Fibroblast of the aortic adventitia (primary cell): ENCODE results near the gene CA10. TPM values are rescaled to one million over a fixed set of nuclear protein-coding genes. Genes with fewer than 3 reads are reported as not detected.

Source experiments
- DNase-seq: peaks from one replicate; pipeline ENCODE4 v3.0.0-alpha.2; 2010; ENCODE audit warnings: low read depth
- H3K4me3 ChIP-seq: 2 replicates; pipeline ENCODE4 v1.5.1; 2011; ENCODE audit warnings: low read depth, mild to moderate bottlenecking, control low read depth, low read length, moderate library complexity
- total RNA-seq: library from RNA; depleted of rRNA; stranded (reverse); fragments of >200 nt; gene quantifications from 2 replicates; pipeline ENCODE4 v1.2.3, GENCODE V29; 2012; ENCODE audit warnings: low replicate concordance
- TF ChIP-seq, protein P1 (sequence below): IDR thresholded peaks from 2 replicates; pipeline ENCODE4 v1.5.1; 2011; ENCODE audit warnings: mild to moderate bottlenecking, low read length, control low read depth, inconsistent platforms; ENCODE audit not compliant: insufficient read depth

CA10 gene
- total RNA-seq, 1 donor = not detected

DNA sequence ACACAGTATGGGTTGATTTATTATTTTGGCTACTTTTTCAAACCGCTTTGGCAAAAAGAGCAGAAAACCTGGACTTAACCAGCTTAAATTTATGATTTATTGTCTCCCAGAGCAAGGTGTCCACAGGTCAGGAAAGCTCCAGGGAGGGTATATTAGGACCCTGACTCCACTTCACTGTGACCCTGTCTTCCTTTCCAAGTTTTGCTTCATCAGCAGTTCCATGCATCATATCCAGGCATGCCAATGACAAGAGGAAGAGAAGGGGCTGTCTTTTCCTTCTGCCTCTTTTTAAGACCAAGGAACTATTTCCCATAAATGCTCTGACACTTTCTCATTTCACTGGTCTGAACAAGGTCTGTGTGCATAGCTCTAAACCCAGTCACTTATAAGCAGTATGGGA lies 316.8 kb downstream of the CA10 start:
- TF ChIP-seq, protein P1, sequence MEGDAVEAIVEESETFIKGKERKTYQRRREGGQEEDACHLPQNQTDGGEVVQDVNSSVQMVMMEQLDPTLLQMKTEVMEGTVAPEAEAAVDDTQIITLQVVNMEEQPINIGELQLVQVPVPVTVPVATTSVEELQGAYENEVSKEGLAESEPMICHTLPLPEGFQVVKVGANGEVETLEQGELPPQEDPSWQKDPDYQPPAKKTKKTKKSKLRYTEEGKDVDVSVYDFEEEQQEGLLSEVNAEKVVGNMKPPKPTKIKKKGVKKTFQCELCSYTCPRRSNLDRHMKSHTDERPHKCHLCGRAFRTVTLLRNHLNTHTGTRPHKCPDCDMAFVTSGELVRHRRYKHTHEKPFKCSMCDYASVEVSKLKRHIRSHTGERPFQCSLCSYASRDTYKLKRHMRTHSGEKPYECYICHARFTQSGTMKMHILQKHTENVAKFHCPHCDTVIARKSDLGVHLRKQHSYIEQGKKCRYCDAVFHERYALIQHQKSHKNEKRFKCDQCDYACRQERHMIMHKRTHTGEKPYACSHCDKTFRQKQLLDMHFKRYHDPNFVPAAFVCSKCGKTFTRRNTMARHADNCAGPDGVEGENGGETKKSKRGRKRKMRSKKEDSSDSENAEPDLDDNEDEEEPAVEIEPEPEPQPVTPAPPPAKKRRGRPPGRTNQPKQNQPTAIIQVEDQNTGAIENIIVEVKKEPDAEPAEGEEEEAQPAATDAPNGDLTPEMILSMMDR = no peak
- H3K4me3 ChIP-seq = no peak overlapping the region
- no peak for DNase-seq

DNA sequence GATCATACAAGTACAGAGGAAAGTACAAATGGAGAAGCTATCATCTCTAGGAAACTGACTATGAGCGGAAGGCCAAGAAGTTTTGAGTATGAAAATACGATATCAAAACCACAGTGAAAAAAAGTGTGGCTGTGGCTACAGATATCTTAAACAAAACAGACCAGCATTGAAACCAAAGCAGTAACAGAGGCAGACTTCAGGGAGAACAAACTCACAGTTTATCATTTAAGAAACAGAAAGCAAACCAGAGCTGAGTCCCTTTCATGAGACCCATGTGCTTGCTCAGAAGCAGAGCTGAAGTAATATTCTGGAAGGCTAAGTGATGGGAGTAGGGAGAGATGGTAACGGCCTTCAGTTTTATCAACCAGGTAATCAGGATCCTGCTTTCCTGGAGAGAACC lies 317.8 kb downstream of the CA10 start:
- DNase-seq = no peak
- TF ChIP-seq, protein P1 = no peak
- H3K4me3 ChIP-seq = no peak overlapping the region

DNA sequence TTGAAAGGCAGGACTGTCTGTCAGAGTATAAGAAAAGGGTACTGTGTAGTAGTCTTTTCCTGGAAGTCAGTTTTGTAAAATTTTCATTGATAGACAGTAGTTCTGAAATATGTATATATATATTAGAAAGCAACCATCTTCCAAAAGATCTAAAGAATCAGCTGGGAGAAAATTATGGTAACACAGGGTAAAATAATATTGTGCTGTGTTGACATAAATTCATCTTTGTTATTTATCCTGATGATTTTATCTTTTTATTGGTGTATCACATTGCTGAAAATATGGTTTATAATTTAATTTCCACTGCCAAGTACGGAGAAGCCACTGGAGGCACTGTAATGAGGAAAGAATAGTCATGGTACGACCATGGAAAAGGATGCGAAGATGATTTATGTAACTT lies 324.9 kb downstream of the CA10 start:
- no peak for DNase-seq
- H3K4me3 ChIP-seq = no peak overlapping the region
- TF ChIP-seq, protein P1 = no peak

DNA sequence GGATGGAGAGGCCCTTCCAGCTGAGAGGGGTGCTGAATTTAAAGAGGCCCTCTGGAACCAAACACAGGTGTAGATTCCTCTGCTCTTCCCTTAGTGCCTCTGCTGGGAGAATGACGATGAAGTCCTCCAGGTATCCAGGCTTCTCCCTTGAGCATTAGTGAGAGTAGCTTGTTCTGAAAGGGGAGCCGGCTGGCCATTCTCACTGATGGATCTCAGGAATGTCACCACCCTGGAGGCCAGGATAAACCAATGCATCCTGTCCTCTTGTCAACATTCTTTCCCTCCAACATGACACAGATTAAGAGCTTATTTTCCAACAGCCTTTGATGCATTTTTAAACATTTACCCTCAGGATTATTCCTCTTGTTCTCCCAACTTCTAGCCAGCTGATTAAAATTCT lies 325.5 kb downstream of the CA10 start:
- no peak overlapping the region for H3K4me3 ChIP-seq
- TF ChIP-seq, protein P1 = no peak
- DNase-seq = no peak

DNA sequence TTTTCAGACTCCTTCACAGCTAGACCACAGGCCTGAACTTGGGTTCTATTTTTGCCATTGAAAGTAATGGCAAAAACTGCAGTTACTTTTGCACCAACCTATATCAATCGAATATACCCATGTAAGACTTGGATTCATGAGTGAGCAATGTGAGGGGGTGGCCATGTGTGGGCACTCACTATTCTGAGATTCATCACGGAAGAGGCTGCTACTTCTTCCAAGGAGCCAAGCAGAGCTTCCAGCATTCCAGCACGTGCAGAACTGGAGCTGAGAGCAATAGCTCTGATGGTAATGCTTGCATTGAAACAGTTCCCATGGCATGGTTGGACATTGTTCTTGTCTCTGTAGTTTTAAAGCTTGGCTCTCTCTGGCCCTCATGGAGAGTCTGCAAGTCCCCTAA lies 327.6 kb downstream of the CA10 start:
- TF ChIP-seq, protein P1 = no peak
- no peak overlapping the region for H3K4me3 ChIP-seq
- DNase-seq = no peak

DNA sequence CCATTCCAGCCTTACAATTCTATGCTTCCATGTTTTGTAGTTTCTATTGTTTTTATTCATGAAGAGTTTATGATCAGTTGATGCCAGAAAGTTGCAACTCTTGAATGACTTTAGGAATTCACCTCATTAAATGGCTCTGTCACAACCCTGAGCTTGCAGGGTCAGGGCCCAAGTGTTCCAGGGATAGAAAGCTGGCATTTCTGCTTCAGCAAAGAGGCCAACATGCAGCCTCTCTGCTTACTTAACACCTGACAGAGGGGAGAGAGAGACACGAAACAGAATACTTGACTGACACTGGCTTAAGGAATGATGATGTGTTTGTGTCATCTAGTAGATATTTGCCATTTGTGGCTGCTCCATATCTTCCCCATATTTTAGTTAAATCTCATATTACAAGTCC lies 328.1 kb downstream of the CA10 start:
- DNase-seq = no peak
- TF ChIP-seq, protein P1 = no peak
- H3K4me3 ChIP-seq = no peak overlapping the region

DNA sequence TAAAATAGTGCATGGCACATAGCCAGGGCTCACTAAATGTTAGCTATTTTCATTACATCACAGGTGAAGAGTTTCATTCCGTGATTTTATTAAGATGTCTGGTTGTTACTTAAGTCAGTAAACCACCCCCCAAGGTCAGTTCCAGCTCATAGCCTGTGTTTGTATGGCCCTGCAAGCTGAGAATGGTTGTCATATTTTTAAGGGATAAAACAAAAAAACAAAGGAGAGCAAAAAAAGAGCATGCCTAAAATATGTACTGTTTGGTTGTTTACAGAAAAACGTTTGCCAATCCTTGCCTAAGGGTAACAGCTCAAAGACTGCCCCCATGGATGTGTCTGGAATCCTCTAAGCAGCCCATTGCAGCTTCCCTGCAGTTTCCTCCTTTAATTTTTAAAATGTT lies 329.6 kb downstream of the CA10 start:
- H3K4me3 ChIP-seq = no peak overlapping the region
- DNase-seq = no peak
- TF ChIP-seq, protein P1 = no peak
